Fibroblast of the aortic adventitia (primary cell): ENCODE results near the gene ELMO1. TPM values are rescaled to one million over a fixed set of nuclear protein-coding genes. Genes with fewer than 3 reads are reported as not detected.

Experiments
- DNase-seq: peaks from one replicate; pipeline ENCODE4 v3.0.0-alpha.2; 2010; ENCODE audit warnings: low read depth
- H3K4me3 ChIP-seq: 2 replicates; pipeline ENCODE4 v1.5.1; 2011; ENCODE audit warnings: low read depth, mild to moderate bottlenecking, control low read depth, low read length, moderate library complexity
- total RNA-seq: library from RNA; depleted of rRNA; stranded (reverse); fragments of >200 nt; gene quantifications from 2 replicates; pipeline ENCODE4 v1.2.3, GENCODE V29; 2012; ENCODE audit warnings: low replicate concordance
- TF ChIP-seq, protein P1 (sequence below): IDR thresholded peaks from 2 replicates; pipeline ENCODE4 v1.5.1; 2011; ENCODE audit warnings: mild to moderate bottlenecking, low read length, control low read depth, inconsistent platforms; ENCODE audit not compliant: insufficient read depth

Gene ELMO1
- total RNA-seq, 1 donor = 1.3 TPM

- H3K4me3 ChIP-seq = no peak overlapping the region
- TF ChIP-seq, protein P1, sequence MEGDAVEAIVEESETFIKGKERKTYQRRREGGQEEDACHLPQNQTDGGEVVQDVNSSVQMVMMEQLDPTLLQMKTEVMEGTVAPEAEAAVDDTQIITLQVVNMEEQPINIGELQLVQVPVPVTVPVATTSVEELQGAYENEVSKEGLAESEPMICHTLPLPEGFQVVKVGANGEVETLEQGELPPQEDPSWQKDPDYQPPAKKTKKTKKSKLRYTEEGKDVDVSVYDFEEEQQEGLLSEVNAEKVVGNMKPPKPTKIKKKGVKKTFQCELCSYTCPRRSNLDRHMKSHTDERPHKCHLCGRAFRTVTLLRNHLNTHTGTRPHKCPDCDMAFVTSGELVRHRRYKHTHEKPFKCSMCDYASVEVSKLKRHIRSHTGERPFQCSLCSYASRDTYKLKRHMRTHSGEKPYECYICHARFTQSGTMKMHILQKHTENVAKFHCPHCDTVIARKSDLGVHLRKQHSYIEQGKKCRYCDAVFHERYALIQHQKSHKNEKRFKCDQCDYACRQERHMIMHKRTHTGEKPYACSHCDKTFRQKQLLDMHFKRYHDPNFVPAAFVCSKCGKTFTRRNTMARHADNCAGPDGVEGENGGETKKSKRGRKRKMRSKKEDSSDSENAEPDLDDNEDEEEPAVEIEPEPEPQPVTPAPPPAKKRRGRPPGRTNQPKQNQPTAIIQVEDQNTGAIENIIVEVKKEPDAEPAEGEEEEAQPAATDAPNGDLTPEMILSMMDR = no peak
- no peak for DNase-seq
Observed at GRCh38 chr7:37259319-37259821, 189.3 kb downstream of the ELMO1 start.

- H3K4me3 ChIP-seq = no peak overlapping the region
- no peak for DNase-seq
- TF ChIP-seq, protein P1 = no peak
Observed at GRCh38 chr7:37256631-37257030, 192.0 kb downstream of the ELMO1 start.

GRCh38 chr7:37255327-37255944 lies 193.2 kb downstream of the ELMO1 start:
- H3K4me3 ChIP-seq = no peak overlapping the region
- TF ChIP-seq, protein P1 = no peak
- DNase-seq = no peak

- no peak overlapping the region for H3K4me3 ChIP-seq
- DNase-seq = no peak
Observed at GRCh38 chr7:37251222-37251621, 197.4 kb downstream of the ELMO1 start.

GRCh38 chr7:37249240-37249639 lies 199.4 kb downstream of the ELMO1 start:
- H3K4me3 ChIP-seq = no peak overlapping the region
- TF ChIP-seq, protein P1 = no peak
- no peak for DNase-seq

More at GRCh38 chr7:37251222-37251621, 197.4 kb downstream of the ELMO1 start:
- TF ChIP-seq, protein P1 = no peak

GRCh38 chr7:37248396-37248861 lies 200.2 kb downstream of the ELMO1 start:
- no peak for DNase-seq
- TF ChIP-seq, protein P1 = no peak
- H3K4me3 ChIP-seq = no peak overlapping the region
